Smooth muscle cell (in vitro differentiated cells): Measurements from ENCODE around the gene DLG2. TPM values are rescaled to one million over a fixed set of nuclear protein-coding genes. Genes with fewer than 3 reads are reported as not detected.
A peak's percentile ranks its signal among the peaks of the same experiment; 100 is the strongest.

Experiments used
- DNase-seq: peaks from one replicate; lab custom pipeline; 2025; ENCODE audit not compliant: unreplicated experiment; lab: John Stamatoyannopoulos, UW
- H2AFZ ChIP-seq: fragments of 200-600 bp; sonication (generic); 2 replicates; pipeline ENCODE4 v1.6.0; 2016; ENCODE audit warnings: antibody characterized with exemption, low read depth, mild to moderate bottlenecking
- H3F3A ChIP-seq: fragments of 200-600 bp; sonication (generic); 2 replicates; pipeline ENCODE4 v1.6.0; 2017; ENCODE audit warnings: antibody characterized with exemption, low read depth
- H3K27ac ChIP-seq: fragments of 200-600 bp; sonication (generic); 2 replicates; pipeline ENCODE4 v1.5.1; 2016; ENCODE audit warnings: low read depth, mild to moderate bottlenecking
- H3K27me3 ChIP-seq: fragments of 200-600 bp; sonication (generic); 2 replicates; pipeline ENCODE4 v1.6.1; 2016; ENCODE audit warnings: low read depth, mild to moderate bottlenecking
- H3K36me3 ChIP-seq: fragments of 200-600 bp; sonication (generic); 2 replicates; pipeline ENCODE4 v1.5.1; 2016; ENCODE audit warnings: low read depth
- H3K4me1 ChIP-seq: fragments of 200-600 bp; sonication (generic); 2 replicates; pipeline ENCODE4 v1.5.1; 2016; ENCODE audit warnings: low read depth
- H3K4me2 ChIP-seq: fragments of 200-600 bp; sonication (generic); 2 replicates; pipeline ENCODE4 v1.6.0; 2016; ENCODE audit warnings: mild to moderate bottlenecking
- H3K4me3 ChIP-seq: fragments of 200-600 bp; sonication (generic); 2 replicates; pipeline ENCODE4 v1.5.1; 2016; ENCODE audit warnings: mild to moderate bottlenecking
- H3K79me2 ChIP-seq: fragments of 200-600 bp; sonication (generic); 2 replicates; pipeline ENCODE4 v1.6.0; 2016; ENCODE audit warnings: low read depth, mild to moderate bottlenecking
- H3K9ac ChIP-seq: fragments of 200-600 bp; sonication (generic); 2 replicates; pipeline ENCODE4 v1.6.0; 2016; ENCODE audit warnings: low read depth
- H3K9me3 ChIP-seq: fragments of 200-600 bp; sonication (generic); replicated peaks from 2 replicates; pipeline ENCODE4 v1.5.1; 2016; ENCODE audit warnings: low read depth
- H4K20me1 ChIP-seq: fragments of 200-600 bp; sonication (generic); 2 replicates; pipeline ENCODE4 v1.6.0; 2016; ENCODE audit warnings: low read depth
- WGBS: methylation state at CpG from one replicate; pipeline ENCODE4 v1.1.7; 2016; ENCODE audit warnings: low lambda C conversion rate; 5-methylcytosine and 5-hydroxymethylcytosine counted together
- polyA plus RNA-seq: library from polyadenylated mRNA; unstranded; fragments of >200 nt; fragmentation: Nextera tagmentation; extraction: Ambion mirVana; gene quantifications from 2 replicates; pipeline ENCODE4 v1.2.1, GENCODE V29; 2016
- total RNA-seq: library from RNA; depleted of rRNA; stranded (reverse); fragments of >200 nt; gene quantifications from 2 replicates; pipeline ENCODE4 v1.2.3, GENCODE V29; 2014
- TF ChIP-seq, protein P1 (sequence below): fragments of 200-600 bp; sonication (generic); IDR thresholded peaks from 2 replicates; pipeline ENCODE4 v1.5.1; 2017; ENCODE audit warnings: borderline replicate concordance, mild to moderate bottlenecking, antibody characterized with exemption; ENCODE audit not compliant: insufficient read depth, poor library complexity, severe bottlenecking

Gene DLG2
- total and polyA plus RNA-seq, 2 experiments from 2014 or later = 0.74 to 1.1 TPM

DNA sequence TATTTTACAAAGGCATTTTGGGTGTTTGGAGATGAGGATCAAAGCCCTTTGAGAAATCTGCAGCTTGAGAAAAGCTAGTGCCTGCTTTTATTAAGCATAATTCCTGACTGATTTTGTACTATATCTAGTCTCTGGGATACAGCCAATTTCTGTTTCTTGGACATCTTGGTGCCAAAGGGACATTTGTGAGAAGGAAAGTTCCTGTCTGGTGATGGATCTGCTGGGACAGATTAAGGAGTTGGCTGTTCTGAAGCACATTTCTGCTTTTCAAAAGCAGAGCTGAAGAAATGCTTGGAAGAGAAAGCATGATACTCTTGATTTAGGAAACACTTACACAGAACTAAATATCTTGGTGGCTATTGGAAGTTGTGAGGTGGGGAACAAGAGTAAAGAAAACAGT is 2086.4 kb downstream of the DLG2 start:
- no peaks in the 10 kb centered on the region for H3K79me2 ChIP-seq
- no peaks in the 10 kb centered on the region for H3K36me3 ChIP-seq
- no peaks in the 10 kb centered on the region for H3K27me3 ChIP-seq
- H3K9ac ChIP-seq = no peak overlapping the region
- peak overlapping the region; percentile 25 for H3K27ac ChIP-seq
- H3K9me3 ChIP-seq = no peaks in the 10 kb centered on the region
- TF ChIP-seq, protein P1, sequence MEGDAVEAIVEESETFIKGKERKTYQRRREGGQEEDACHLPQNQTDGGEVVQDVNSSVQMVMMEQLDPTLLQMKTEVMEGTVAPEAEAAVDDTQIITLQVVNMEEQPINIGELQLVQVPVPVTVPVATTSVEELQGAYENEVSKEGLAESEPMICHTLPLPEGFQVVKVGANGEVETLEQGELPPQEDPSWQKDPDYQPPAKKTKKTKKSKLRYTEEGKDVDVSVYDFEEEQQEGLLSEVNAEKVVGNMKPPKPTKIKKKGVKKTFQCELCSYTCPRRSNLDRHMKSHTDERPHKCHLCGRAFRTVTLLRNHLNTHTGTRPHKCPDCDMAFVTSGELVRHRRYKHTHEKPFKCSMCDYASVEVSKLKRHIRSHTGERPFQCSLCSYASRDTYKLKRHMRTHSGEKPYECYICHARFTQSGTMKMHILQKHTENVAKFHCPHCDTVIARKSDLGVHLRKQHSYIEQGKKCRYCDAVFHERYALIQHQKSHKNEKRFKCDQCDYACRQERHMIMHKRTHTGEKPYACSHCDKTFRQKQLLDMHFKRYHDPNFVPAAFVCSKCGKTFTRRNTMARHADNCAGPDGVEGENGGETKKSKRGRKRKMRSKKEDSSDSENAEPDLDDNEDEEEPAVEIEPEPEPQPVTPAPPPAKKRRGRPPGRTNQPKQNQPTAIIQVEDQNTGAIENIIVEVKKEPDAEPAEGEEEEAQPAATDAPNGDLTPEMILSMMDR = no peak
- H3K4me2 ChIP-seq = peak overlapping the region; percentile 51
- peaks cover 10% of the 10 kb centered on the region for H3K4me1 ChIP-seq
- H3K4me3 ChIP-seq = no peak overlapping the region
- peak overlapping the region; percentile 83 for H2AFZ ChIP-seq
- H4K20me1 ChIP-seq = no peaks in the 10 kb centered on the region
- no peak for DNase-seq
- H3F3A ChIP-seq = no peaks in the 10 kb centered on the region

DNA sequence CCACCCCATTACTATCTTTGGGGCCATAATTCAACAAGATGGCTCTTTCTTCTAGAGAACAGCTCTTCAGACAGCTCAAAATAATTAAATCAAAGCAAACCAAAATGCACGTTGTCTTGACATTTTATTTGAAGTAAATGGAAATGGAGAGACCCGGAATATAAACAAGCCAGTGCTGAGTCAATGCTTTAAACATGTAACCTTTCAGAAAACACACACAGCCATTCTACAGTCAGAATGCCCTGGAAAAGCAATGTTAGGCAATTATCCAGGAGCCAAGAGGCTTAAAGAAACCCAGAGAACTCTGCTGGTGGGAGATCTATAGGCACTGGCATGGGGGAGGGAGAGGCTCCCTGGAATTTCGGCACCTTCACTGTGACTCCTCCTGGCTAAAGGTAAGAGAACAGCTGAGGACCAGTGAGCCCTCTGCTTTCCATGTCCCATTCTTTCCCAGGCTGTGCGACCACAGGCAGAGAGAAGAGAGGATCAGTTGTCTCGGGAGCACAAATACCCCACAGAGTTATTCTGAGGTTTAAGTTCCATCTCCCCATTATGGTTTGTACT is 2086.9 kb downstream of the DLG2 start:
- H3K27ac ChIP-seq = peak overlapping the region; percentile 25
- TF ChIP-seq, protein P1 = no peak
- no peak overlapping the region for H3K9ac ChIP-seq
- no peaks in the 10 kb centered on the region for H3K79me2 ChIP-seq
- peaks cover 10% of the 10 kb centered on the region for H3K4me1 ChIP-seq
- H3K4me2 ChIP-seq = peak overlapping the region; percentile 51
- no peak for DNase-seq
- no peaks in the 10 kb centered on the region for H3K36me3 ChIP-seq
- H3F3A ChIP-seq = no peaks in the 10 kb centered on the region
- 54% methylated on average over 5 of the region's 5 CpGs for WGBS
- no peaks in the 10 kb centered on the region for H3K9me3 ChIP-seq
- no peaks in the 10 kb centered on the region for H4K20me1 ChIP-seq
- no peaks in the 10 kb centered on the region for H3K27me3 ChIP-seq
- H2AFZ ChIP-seq = peak overlapping the region; percentile 83
- no peak overlapping the region for H3K4me3 ChIP-seq

DNA sequence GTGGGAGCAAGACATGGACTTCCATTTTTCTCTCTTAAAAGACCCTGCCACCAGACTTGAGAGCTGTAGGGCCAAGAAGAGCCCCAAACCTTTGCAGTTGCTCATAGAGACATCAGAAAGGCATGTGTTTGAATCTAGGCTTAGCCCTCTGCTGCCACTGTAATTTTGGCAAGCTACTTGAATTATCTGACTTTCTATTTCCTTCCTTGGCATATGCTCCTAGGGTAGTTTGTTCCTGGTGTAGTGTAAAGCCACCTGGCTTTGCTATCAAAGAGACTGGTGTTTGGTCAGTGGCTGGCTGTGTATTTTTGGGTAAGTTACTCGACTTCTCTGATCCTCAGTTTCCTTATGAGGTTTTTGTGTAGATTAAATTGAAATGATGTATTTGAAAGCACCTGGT is 2088.9 kb downstream of the DLG2 start:
- no peak for DNase-seq
- Histone ChIP-seq H3K4me1 (peaks cover 10% of the 10 kb centered on the region), H3K27me3 (no peaks in the 10 kb centered on the region), H3K27ac (no peak overlapping the region), H3F3A (no peaks in the 10 kb centered on the region), H3K4me2 (no peak overlapping the region), H3K4me3 (no peak overlapping the region), H2AFZ (no peak overlapping the region), H3K36me3 (no peaks in the 10 kb centered on the region), H4K20me1 (no peaks in the 10 kb centered on the region), H3K9me3 (no peaks in the 10 kb centered on the region), H3K79me2 (no peaks in the 10 kb centered on the region), H3K9ac (no peak overlapping the region)
- WGBS = 94% methylated on average over 1 of the region's 1 CpG
- TF ChIP-seq, protein P1 = no peak

DNA sequence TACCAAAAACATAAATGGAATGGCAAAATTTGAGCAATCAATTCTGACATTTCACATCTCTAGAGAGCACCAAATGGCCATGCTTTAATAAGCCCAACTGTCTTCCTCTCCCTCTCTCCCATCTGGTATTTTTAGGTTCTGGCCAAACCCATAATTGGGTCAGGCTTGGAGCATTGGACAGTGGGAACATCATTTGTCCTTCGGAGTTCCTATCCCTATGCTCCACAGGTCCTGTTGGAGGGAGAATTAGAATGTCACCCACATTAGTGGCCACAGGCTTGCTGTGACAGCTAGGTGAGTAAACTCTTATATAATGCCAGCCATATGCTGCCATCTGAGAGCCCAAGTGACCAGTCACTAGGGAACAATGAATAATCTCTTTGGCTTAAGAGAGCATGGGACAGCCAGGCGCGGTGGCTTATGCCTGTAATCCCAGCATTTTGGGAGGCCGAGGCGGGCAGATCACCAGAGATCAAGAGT is 2090.0 kb downstream of the DLG2 start:
- Histone ChIP-seq H3K27ac (no peak overlapping the region), H2AFZ (no peak overlapping the region), H3K9ac (no peak overlapping the region), H3K4me1 (peaks cover 10% of the 10 kb centered on the region), H3K79me2 (no peaks in the 10 kb centered on the region), H3K36me3 (no peaks in the 10 kb centered on the region), H3F3A (no peaks in the 10 kb centered on the region), H3K9me3 (no peaks in the 10 kb centered on the region), H4K20me1 (no peaks in the 10 kb centered on the region), H3K27me3 (no peaks in the 10 kb centered on the region), H3K4me2 (no peak overlapping the region), H3K4me3 (no peak overlapping the region)
- 73% methylated on average over 5 of the region's 5 CpGs for WGBS
- DNase-seq = no peak
- TF ChIP-seq, protein P1 = no peak
